HEK293T (cell line): ENCODE data around the gene SERPINB6.
"Not testable (repeated sequence)": the region's sequence is repeated elsewhere in the genome, so short reads cannot be mapped to it uniquely, and the experiment has no call there.

Experiments
- BHLHE40 ChIP-seq: fragments of 450-650 bp; IDR thresholded peaks from 2 replicates; pipeline ENCODE4 v1.6.1; 2016; ENCODE audit warnings: mild to moderate bottlenecking, moderate library complexity, borderline replicate concordance
- FOXA1 ChIP-seq: fragments of 450-650 bp; IDR thresholded peaks from 2 replicates; pipeline ENCODE4 v1.6.1; 2016; ENCODE audit warnings: mild to moderate bottlenecking
- FOXK2 ChIP-seq: fragments of 450-650 bp; IDR thresholded peaks from 2 replicates; pipeline ENCODE4 v1.6.1; 2016; ENCODE audit warnings: mild to moderate bottlenecking
- FOXM1 ChIP-seq: fragments of 450-650 bp; IDR thresholded peaks from 2 replicates; pipeline ENCODE4 v1.6.1; 2017; ENCODE audit warnings: mild to moderate bottlenecking, borderline replicate concordance
- HDGF ChIP-seq: fragments of 450-650 bp; IDR thresholded peaks from 2 replicates; pipeline ENCODE4 v1.6.1; 2017; ENCODE audit warnings: antibody characterized with exemption, borderline replicate concordance
- L3MBTL2 ChIP-seq: fragments of 450-650 bp; conservative IDR thresholded peaks from 2 replicates; pipeline ENCODE4 v1.6.1; 2016; ENCODE audit warnings: mild to moderate bottlenecking
- NFRKB ChIP-seq: fragments of 450-650 bp; IDR thresholded peaks from 2 replicates; pipeline ENCODE4 v1.6.1; 2016; ENCODE audit warnings: mild to moderate bottlenecking, moderate library complexity
- SP1 ChIP-seq: fragments of 450-650 bp; IDR thresholded peaks from 2 replicates; pipeline ENCODE4 v1.6.1; 2017

DNA sequence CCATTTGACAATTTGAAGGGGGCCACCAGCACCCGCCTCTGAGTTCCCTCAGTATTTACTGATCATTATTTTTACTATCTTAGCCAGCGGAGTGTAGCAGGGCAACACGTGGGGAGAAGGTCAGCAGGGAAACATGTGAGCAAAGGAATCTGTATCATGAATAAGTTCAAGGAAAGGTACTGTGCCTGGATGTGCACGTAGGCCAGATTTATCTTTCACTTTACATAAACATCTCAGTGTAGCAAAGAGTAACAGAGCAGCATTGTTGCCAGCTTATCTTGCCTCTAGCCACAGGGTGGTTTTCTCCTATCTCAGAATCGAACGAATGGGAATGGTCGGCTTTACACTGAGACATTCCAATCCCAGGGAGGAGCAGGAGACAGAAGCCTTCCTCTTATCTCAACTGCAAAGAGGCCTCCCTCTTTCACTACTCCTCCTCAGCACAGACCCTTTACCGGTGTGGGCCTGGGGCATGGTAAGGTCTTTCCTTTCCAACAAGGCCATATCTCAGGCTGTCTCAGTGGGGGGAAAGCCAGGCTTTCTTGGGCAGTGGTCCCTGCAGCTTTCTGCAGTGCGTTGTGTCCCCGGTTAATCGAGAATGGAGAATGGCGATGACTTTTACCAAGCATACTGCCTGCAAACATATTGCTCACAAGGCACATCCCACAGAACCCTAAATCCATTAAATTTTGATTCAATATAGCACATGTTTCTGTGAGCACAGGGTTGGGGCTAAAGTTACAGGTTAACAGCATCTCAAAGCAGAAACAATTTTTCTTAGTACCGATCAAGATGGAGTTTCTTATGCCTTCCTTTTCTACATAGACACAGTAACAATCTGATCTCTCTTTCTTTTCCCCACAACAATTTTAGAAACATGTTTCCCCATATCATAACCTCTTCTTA, 45.3 kb downstream of the SERPINB6 start:
- TF ChIP-seq BHLHE40, FOXA1, L3MBTL2, FOXM1, HDGF, SP1, NFRKB, FOXK2: not testable (repeated sequence)
